Activated gamma-delta T cell treated with Interleukin-2 at 50 U/mL for 16 hours (primary cell): ENCODE measurements around the gene THRSP.
"Not testable (repeated sequence)": the region's sequence is repeated elsewhere in the genome, so short reads cannot be mapped to it uniquely, and the experiment has no call there.

Experiments used
- DNase-seq: peaks from one replicate; pipeline ENCODE4 v3.0.0-alpha.2; 2020

THRSP gene, protein sequence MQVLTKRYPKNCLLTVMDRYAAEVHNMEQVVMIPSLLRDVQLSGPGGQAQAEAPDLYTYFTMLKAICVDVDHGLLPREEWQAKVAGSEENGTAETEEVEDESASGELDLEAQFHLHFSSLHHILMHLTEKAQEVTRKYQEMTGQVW

DNA sequence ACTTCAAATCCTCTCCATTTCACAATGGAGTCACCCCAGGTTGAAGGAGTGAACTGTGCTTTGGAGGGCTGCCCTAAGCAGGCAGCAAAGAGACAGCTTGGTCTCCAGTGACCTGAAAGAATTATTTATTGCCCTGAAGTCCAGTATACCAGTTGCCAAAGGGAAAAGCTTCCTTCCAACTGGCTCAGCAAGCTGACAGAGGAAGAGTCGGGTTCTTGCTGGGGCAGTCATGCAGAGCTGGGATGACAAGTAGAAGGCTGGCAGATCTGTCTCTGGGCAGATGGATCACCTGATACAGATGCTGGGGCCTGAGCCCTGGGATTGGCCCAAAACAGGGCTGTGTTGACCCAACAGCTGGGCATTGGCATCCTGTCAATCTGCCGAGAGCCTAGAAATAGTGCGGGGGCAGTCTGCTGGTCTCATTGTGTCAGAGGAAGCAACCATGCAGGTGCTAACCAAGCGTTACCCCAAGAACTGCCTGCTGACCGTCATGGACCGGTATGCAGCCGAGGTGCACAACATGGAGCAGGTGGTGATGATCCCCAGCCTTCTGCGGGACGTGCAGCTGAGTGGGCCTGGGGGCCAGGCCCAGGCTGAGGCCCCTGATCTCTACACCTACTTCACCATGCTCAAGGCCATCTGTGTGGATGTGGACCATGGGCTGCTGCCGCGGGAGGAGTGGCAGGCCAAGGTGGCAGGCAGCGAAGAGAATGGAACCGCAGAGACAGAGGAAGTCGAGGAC lies at the start of gene THRSP:
Gene THRSP (plus strand): TSS at position 422 of the 742 bp plus-strand sequence. CDS start 21 bp downstream, at position 443.
- no peak for DNase-seq

DNA sequence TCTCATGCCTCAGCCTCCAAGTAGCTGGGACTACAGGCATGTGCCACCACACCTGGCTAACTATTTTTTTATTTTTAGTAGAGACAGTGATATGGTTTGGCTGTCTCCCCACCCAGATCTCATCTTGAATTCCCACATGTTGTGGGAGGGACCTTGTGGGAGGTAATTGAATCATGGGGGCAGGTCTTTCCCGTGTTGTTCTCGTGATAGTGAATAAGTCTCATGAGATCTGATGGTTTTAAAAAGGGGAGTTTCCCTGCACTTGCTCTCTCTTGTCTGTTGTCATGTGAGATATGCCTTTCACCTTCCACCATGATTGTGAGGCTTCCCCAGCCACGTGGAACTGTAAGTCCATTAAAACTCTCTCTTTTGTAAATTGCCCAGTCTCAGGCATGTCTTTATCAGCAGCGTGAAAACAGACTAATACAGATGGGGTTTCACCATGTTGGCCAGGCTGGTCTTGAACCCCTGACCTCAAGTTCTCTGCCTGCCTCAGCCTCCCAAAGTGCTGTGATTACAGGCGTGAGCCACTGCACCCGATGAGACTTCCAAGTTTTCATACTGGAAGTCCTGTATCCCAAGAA lies 48.6 kb upstream of the THRSP start:
- DNase-seq = not testable (repeated sequence)

DNA sequence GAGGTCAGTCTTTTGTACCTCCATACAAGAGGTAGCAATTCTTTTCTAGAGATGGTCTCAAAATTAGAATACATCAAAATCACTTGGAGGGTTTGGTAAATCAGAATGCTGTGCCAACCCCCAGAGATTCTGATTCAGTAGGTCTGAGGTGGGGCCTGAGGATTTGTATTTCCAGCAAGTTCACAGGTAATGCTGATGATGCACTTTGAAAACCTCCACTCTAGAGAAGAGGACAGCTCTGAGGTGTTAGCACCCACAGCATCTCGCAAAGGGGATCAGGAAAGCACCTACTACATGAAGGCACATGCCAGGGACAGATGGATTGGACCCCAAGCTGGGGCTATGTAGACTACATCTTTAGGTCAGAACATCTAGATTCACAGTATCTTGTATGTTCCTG lies 47.8 kb upstream of the THRSP start:
- no peak for DNase-seq

DNA sequence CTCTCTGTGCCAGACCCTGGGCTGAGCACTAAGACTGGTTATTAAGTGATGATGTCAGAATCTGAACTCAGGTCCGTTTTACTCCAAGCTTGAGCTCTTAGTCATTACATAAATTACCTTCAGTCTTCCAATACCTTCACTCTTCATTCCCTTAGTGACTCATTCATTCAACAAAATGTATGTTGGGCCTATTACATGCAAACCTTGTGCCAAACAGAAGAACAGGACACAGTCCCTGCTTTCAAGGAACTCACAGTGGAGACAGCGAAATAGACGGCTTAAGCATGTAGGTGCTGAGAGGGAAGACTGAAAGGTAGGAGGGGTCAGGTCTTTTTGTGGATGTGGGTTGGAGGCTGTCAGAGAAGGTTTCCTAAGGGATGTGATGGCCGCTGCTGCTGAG lies 43.9 kb upstream of the THRSP start:
- DNase-seq = no peak

DNA sequence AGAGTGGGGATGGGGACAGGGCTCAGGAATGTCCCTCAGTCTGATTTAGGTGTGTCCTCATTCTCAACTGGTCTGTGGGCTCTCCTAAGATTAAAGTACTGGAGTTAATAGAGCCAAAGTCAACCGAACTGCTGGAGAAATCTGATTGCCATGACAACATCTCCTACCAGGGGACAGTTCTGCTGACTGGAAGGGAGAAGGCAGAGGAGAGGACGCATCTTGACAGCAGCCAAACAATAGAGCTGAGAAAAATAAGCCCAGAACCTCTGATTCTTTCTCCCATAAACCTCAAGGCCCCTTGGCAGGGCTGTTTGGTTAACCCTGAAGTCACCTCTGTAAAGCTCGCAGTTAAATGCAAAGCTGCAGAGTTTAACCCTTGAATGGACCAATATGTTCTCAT lies 43.4 kb upstream of the THRSP start:
- DNase-seq = no peak

DNA sequence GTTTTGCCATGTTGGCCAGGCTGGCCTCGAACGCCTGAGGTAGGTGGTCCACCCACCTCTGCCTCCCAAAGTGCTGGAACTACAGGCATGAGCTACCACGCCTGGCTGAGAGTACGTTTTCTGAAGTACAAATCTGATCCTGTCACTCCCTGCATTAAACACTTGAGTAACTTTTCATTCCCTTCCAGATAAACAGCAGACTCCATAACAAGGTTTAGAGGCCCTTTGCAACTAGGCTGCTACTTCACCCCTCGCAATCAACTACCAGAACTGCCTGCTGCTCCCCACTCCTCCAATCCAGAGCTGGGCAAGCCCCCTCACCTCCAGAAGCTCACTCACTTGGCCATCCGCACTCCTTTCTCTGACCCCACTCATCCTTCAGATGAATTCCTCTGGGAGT lies 42.0 kb upstream of the THRSP start:
- DNase-seq = no peak

DNA sequence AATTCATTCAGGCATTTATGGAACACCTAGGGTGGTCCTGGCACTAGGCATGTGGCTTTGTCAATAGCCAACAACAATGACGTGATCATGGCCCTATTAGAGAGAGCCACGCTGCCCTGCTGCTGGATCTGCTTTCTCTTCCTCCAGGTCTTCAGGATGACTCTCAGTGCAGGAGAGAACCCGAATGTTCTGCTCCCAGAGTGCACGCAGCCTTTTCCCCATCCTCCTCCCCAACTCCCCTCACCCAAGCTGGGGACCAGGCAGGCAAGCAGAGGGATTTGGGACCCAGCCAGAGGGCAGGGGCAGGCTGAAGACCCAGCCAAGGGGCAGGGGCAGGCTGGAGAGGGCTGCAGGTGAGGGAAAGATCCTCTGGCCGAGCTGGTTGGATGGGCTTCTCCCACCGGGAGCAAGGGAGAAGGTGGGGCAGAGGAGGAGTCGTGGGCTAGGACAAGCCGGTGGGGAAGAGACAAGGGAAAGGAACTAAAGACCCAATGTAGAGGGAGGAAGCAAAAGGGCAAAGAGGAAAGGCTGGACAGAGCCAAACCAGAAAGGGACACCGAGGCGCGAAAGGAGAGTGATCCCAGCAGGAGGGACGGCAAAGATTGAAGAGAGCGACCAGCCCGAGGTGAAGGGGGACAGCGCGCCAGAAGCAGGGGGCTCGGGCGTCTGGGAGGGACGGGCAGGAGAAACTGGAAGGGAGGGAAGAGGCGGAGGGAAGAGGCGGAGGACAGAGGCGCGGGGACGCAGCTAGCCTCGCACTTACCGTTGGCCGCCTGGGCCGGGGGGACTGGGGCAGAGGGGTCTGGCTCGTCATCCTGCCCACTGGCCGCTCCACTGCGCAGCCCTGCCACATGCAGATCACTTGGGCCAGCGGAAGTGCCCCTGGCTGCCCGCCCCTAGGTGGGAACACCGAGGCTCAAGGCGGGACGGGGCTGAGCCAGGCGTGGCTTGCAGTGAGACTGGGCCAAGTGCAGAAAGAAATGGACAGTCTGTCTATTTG lies 41.0 kb upstream of the THRSP start, which contains the start of gene KCTD14:
Gene KCTD14 (minus strand): TSS at position 880 of the 1,000 bp plus-strand sequence. CDS start 27 bp downstream, at position 853.
- no peak for DNase-seq

DNA sequence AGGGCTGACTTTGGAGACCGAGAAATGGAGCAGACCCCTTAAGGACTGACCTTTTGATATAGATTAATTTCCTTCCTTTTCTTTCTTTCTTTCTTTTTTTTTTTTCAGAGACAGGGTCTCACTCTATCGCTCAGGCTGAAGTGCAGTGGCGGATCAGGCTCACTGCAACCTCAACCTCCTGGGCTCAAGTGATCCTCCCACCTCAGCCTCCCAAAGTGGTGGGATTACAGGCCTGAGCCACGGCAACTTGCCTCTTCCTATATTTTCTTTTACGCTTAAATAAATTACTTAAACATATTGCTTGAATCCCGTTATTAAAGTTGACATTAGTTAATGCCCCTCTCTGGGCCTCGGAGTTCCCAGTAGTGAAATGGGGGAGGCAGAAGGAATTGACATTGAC lies 40.2 kb upstream of the THRSP start:
- no peak for DNase-seq

DNA sequence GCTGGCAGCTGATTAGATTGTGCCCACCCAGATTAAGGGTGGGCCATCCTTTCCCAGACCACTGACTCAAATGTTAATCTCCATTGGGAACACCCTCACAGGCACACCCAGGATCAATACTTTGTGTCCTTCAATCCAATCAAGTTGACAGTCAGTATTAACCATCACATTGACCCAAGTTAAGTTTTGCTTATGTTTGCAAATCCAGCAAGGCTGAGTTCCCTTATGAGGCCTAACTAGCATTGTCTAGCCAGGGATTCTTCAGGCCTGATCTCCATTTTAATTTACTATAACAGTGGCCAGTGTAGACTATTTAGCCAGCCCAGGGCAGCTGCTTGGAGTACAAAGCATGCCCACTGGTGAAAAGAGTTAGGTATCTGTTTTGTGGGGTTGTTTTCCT lies 38.3 kb upstream of the THRSP start:
- no peak for DNase-seq

DNA sequence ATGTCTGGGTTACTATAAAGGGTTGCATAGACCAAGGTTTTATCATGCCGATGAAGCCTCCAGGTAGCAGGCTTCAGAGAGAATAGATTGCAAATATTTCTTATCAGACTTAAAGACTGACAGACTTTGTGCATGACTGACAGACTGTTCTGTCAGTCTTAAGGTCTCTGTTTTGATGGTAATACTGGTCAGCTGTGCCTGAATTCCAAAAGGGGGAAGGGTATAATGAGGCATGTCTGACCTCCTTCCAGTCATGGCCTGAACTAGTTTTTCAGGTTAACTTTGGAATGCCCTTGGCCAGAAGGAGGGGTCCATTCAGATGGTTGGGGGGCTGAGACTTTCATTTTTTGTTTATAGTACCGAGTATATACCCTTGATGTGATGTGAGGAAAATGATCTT lies 35.9 kb upstream of the THRSP start:
- DNase-seq = no peak

DNA sequence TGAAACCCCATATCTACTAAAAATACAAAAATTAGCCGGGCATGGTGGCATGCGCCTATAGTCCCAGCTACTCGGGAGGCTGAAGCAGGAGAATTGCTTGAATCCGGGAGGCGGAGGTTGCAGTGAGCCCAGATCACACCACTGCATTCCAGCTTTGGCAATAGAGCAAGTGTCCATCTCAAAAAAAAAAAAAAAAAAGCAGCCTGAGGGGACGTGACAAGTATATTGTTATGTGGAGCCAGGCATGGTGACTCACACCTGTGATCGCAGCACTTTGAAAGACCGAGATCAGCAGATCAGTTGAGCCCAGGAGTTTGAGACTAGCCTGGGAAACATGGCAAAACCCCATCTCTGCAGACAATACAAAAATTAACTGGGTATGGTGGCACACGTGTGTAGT lies 35.2 kb upstream of the THRSP start:
- DNase-seq = not testable (repeated sequence)

DNA sequence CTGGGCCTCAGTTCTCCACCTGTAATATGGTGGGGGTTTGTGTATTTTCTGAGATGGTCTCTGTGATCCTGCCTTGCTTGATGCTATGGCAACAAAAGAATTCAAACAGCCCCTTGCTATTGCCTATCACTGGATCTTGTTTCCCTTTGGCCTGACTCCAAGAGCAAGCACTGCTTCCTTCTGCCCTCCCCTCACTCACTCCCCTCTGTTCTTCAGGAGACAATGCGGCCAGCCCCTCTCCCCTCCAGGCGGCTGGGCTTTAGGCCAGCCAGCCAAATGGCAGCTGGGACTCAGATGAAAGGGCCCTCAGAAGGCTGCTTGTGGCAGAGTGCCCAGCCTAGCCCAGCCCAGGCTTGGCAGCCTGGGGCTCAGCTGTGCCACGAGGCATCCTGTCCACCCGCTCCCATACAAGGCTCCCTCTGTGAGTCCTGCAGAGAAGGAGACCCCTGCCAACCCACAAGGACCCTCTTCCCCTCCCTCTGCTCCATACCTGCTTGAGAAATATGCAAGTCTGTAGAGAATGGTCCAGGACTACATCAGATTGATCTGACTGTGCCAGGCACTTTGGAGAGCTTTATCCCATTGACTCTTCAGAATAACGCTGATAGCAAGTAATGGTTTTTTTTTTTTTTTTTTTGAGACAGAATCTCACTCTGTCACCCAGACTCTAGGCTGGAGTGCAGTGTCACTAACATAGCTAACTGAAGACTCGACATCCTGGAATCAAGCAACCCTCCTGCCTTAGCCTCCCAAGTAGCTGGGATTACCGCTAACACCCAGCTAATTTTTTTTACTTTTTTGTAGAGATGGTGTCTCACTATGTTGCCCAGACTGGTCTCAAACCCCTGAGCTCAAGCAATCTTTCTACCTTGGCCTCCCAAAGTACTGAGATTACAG lies 33.0 kb upstream of the THRSP start:
- no peak for DNase-seq

DNA sequence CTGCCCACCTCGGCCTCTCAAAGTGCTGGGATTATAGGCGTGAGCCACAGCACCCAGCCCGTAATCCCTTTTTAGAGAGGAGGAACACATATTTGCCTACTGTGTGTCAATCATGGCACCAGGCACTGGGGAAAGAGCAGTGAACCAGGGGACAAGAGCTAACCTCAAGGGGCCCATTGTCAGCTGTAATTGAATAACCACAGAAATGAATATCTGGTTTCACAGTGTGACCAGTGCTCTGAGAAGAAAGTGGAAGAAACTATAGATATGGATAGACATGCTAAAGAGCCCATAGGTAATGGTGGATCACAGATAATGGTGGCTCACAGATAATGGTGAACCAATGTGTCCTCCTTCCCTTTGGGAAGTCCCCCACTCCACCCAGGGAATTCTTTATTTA lies 32.0 kb upstream of the THRSP start:
- DNase-seq = no peak

DNA sequence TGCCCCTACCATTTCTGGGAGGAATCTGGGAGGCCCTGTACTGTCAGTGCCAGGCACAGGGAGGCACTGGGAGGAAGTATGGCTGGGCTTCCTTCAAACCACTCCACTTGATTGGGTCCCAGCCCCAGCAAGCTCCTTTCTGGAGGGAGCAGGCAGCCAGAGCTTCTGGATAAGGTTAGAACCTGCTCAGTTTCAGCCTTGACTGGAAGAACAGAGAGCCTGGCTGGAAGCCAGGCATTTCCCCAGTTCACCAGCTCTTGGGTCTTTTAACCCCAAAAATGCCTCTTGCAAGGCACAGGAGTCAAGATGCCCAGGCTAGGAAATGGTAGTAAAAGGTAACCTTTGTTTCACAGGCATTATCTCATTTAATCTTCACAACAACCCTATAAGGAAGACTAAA lies 31.6 kb upstream of the THRSP start:
- no peak for DNase-seq

DNA sequence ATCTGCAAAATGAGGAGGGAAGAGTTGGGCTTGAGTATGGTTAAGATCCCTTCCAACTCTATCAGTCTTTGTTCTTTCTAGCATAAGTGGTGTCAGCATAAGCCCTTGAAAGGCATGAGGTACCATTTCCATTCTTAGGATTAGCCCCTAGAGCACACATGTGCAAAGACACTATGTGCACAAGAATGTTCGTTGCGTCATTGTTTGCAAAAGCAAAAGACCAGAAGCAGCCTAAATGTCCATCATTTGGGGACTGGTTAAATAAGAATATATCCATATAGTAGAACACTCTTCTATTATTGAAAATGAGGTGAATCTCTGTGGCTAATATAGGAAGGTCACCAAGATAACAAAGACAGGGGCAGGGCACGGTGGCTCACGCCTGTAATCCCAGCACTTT lies 30.6 kb upstream of the THRSP start:
- no peak for DNase-seq

DNA sequence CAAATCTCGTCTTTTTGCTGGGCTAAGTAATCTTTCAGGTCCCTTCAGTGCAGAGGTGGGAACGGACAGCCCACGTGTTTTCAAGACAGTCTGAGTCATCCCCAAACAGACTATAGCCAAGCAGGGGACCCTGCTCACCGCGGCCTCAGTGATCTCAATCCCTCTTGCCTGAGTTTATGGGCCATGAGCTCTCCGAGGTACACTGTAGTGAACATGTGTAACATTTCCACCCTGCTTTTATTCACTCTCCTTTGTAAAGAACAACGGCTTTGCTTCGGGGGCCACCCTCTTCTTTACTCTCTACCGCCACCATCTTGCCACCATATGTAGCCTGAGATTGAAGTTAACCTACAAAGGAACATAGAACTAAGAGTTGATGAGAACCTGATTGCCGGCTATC lies 29.0 kb upstream of the THRSP start:
- DNase-seq = no peak

DNA sequence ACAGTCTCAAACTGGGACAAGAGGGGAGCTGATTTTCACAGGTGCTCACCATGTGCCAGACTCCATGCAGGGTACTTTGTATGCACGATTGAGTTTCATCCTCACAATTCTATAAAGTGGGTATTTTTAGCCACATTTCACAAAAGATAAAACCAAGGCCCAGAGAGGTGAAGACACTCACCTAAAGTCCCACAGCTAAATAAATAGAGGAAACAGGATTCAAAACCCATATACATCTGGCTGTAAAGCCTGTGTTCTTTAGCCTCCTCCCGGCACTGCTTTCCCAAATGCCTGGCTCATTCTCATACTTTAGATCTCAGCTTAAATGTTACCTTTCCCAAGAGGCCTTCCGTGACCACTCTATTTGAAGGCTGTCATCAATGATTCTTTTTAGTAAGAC lies 27.3 kb upstream of the THRSP start:
- DNase-seq = no peak

DNA sequence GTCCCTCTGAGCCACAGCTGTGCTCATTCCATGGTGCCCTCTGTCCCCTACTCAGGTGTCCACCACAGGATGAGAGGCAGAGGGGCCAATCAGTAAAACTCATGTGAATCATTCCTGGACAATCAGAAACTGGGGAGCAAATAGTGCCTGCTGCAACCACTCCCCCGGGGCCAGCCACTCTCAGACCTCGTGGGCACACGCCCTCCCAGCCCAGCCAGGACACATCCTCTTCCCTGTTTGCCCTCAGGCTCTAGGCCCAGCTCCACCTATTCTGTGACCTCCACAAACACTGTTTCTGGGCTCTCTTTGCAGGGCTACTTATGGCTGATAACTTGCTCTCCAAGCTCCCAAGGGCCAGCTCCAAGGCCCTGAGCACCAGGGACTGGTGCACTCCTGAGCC lies 26.6 kb upstream of the THRSP start:
- DNase-seq = no peak

DNA sequence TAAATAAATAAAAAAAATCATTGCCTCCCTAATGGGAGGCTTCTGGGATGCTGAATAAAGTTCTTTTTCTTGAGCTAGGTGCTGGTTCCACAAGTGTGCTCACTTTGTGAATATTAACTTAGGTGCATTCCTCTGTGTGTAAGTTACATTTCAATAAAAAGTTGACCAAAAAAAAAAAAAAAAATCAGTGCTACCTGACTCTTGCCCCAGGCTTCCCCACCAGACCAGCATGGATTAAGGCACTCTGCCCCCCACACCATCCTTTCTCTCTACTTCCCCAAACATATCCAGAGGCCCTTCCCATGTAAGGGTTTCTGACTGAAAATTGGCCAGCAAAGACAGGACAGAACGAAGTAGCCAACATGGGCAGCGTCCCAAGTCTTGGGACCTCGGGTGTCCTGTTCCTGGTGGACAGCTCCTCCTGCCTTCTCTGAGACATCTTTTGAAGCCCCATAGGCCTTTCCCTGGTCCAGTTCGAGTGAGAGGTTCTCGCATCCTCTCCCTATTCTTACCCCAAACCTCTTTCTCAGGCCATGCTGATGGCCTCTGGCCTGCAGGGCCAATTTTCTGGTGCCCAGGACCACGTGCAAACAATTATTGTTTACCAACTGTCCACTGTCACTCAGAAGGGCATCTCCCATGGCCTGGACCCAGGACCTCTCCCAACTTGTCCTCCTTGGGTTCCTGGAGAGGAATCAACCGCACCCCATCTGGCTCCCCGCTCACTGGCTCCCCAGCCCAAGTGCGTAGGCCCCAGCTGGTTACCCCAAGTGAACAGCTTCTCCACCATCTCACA lies 25.6 kb upstream of the THRSP start:
- DNase-seq = no peak

DNA sequence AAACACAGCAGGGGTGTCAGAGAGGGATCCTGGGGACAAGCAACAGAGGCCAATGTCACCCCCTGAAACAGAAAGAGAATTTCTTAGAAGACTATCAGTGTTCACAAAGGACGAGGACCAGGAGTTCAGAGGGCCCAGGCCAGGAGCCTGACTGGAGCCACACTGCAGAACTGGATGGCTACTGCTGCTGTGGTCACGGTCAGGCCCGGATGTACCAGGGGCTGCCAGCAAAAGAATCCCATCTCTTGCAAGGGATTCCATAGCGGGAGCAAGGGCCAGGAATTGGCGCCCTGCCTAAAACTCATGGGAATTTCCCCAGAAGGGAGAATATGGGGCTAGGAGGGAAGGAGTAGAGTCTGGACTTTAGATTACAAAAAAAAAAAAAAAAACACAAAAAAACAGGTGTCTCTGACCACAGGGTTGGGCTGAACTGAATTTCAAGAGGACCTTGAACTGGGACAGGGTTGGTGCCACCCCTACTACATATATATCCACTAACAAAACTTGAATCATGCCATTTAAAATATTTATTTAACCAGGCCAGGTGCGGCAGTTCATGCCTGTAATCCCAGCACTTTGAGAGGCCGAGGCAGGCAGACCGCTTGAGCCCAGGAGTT lies 24.9 kb upstream of the THRSP start:
- no peak for DNase-seq

DNA sequence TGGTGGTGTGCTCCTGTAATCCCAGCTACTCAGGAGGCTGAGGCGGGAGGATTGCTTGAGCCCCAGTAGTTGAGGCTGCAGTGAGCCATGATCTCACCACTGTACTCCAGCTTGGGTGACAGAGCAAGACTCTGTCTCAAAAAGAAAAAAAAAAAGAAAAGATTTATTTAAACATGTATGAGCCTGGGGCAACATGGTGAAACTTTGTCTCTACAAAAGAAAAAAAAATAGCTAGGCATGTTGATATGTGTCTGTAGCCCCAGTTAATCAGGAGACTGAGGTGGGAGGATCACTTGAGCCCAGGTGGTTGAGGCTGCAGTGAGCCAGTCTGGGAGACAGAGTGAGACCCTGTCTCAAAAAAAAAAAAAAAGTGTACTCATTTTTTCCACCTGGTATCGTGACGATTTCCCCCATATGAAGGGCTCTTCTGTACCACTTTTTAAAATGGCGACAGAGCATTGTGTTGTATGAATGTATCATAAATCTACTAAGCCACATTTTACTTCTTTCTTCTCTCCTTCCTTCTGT lies 24.2 kb upstream of the THRSP start:
- DNase-seq = no peak
